Erythroblast (primary cell): Measurements from ENCODE around the gene TP53I13.

Experiments used
- GATA1 ChIP-seq: IDR thresholded peaks from 2 replicates; pipeline ENCODE4 v1.6.1; 2011; ENCODE audit warnings: low read depth, mild to moderate bottlenecking, control low read depth, low read length, moderate library complexity
- POLR2A ChIP-seq: IDR thresholded peaks from 2 replicates; pipeline ENCODE4 v1.6.1; 2011; ENCODE audit warnings: mild to moderate bottlenecking, low read length

DNA sequence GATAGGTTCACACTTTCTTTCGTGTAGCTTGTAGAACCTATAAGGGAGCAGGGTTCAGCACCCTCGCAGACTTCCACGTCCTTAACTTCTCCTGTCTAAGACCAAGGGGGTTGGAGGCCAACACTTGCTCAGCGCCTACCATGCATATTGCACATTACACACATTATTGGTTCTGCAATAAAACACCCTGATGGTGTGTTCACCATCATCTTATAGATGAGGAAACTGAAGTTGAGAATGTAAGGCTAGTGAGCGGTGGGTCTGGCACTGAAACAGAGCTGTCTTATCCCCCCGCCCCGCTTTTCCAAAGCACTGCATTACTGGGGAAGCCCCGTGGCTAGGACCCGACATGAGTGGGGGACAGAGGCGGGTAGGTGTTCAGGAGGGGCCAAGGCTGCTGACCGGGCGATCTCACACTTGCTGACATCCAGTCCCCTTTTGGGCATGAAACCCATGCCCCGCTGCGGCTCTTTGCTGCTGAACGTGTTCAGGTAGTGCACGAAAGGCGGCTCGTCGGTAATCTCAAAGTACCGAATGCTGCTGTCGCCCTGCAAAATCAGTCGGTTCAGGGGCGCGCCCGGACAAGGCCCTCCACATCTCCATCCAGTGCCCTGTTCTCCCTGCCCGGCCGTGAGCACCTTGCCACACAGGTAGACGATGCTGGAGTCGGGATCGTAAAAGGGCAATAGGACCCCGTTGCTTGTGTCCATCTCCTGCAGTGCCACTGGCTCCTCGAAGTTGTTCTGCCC lies 48.0 kb downstream of the TP53I13 start:
- TF ChIP-seq POLR2A (no peak), GATA1 (no peak)
